ENCODE measurements around the gene DLD.
"Not testable (repeated sequence)": the region's sequence is repeated elsewhere in the genome, so short reads cannot be mapped to it uniquely, and the experiment has no call there.

DLD gene

GRCh38 chr7:107945332-107945731 lies 54.3 kb downstream of the DLD start:
- no peak for DNase-seq
- ATAC-seq, result no peak

- no peak for ATAC-seq
- no peak for DNase-seq
Observed at GRCh38 chr7:107946451-107946850, 55.5 kb downstream of the DLD start.

GRCh38 chr7:107946881-107947280 lies 55.9 kb downstream of the DLD start:
- no peak for DNase-seq
- no peak for ATAC-seq

- DNase-seq (no peak), ATAC-seq (no peak)
Observed at GRCh38 chr7:107948645-107949442, 57.9 kb downstream of the DLD start.

- ATAC-seq, result no peak
Observed at GRCh38 chr7:107949443-107949935, 58.5 kb downstream of the DLD start.

GRCh38 chr7:107951172-107951787 lies 60.3 kb downstream of the DLD start:
- DNase-seq, result no peak
- ATAC-seq, result no peak

More at GRCh38 chr7:107949443-107949935, 58.5 kb downstream of the DLD start:
- DNase-seq, result no peak

GRCh38 chr7:107951896-107952295 lies 60.9 kb downstream of the DLD start:
- ATAC-seq (no peak), DNase-seq (no peak)

GRCh38 chr7:107953265-107953923 lies 62.4 kb downstream of the DLD start:
- ATAC-seq (no peak), DNase-seq (no peak)

- DNase-seq, result no peak
- ATAC-seq, result no peak
Observed at GRCh38 chr7:107953924-107954303, 62.9 kb downstream of the DLD start.

- no peak for ATAC-seq
- no peak for DNase-seq
Observed at GRCh38 chr7:107955394-107955793, 64.4 kb downstream of the DLD start.

GRCh38 chr7:107956950-107957349 lies 66.0 kb downstream of the DLD start:
- DNase-seq, ATAC-seq: not testable (repeated sequence)

GRCh38 chr7:107957436-107957835 lies 66.5 kb downstream of the DLD start:
- no peak for ATAC-seq

GRCh38 chr7:107958764-107959526 lies 68.0 kb downstream of the DLD start:
- DNase-seq, result no peak
- no peak for ATAC-seq

More at GRCh38 chr7:107957436-107957835, 66.5 kb downstream of the DLD start:
- DNase-seq, result no peak

GRCh38 chr7:107959527-107959898 lies 68.5 kb downstream of the DLD start:
- ATAC-seq (no peak), DNase-seq (no peak)

- ATAC-seq (no peak), DNase-seq (no peak)
Observed at GRCh38 chr7:107960272-107960671, 69.3 kb downstream of the DLD start.

- ATAC-seq (no peak), DNase-seq (no peak)
Observed at GRCh38 chr7:107961405-107961804, 70.4 kb downstream of the DLD start.

GRCh38 chr7:107962817-107963216 lies 71.8 kb downstream of the DLD start:
- ATAC-seq, result no peak
- no peak for DNase-seq

- no peak for DNase-seq
- ATAC-seq, result no peak
Observed at GRCh38 chr7:107964510-107964909, 73.5 kb downstream of the DLD start.

- no peak for ATAC-seq
Observed at GRCh38 chr7:107966711-107967110, 75.7 kb downstream of the DLD start.

GRCh38 chr7:107967420-107967819 lies 76.4 kb downstream of the DLD start:
- DNase-seq, result no peak
- no peak for ATAC-seq

More at GRCh38 chr7:107966711-107967110, 75.7 kb downstream of the DLD start:
- DNase-seq, result no peak

GRCh38 chr7:107968449-107968848 lies 77.5 kb downstream of the DLD start:
- no peak for DNase-seq

GRCh38 chr7:107969856-107970255 lies 78.9 kb downstream of the DLD start:
- ATAC-seq (no peak), DNase-seq (no peak)

More at GRCh38 chr7:107968449-107968848, 77.5 kb downstream of the DLD start:
- no peak for ATAC-seq
